Measurements from ENCODE around the gene IFI44.

Gene IFI44

GRCh38 chr1:78677788-78678187 is 28.2 kb downstream of the IFI44 start:
- TF ChIP-seq CTCF (IDR thresholded peaks at IDR 0.05; ENCODE audit: insufficient read depth, low read depth, low read length, missing control alignments): no peak
- no peak overlapping the region for H3K4me3 ChIP-seq (ENCODE audit: low read depth, low read length)
- DNase-seq (ENCODE audit: low read depth): no peak

GRCh38 chr1:78678324-78678723 is 28.7 kb downstream of the IFI44 start:
- peak; percentile 66 for DNase-seq (ENCODE audit: low read depth)
- no peak overlapping the region for H3K4me3 ChIP-seq (ENCODE audit: low read depth, low read length)
- TF ChIP-seq CTCF (IDR thresholded peaks at IDR 0.05; ENCODE audit: insufficient read depth, low read depth, low read length, missing control alignments): no peak

GRCh38 chr1:78681265-78681664 is 31.6 kb downstream of the IFI44 start:
- DNase-seq (ENCODE audit: low read depth): no peak
- no peak for TF ChIP-seq CTCF (IDR thresholded peaks at IDR 0.05; ENCODE audit: insufficient read depth, low read depth, low read length, missing control alignments)
- no peak overlapping the region for H3K4me3 ChIP-seq (ENCODE audit: low read depth, low read length)

- DNase-seq (ENCODE audit: low read depth): no peak
- no peak for TF ChIP-seq CTCF (IDR thresholded peaks at IDR 0.05; ENCODE audit: insufficient read depth, low read depth, low read length, missing control alignments)
- no peak overlapping the region for H3K4me3 ChIP-seq (ENCODE audit: low read depth, low read length)
These were observed 32.9 kb downstream of the IFI44 start for GRCh38 chr1:78682496-78682895.

GRCh38 chr1:78683079-78683478 is 33.4 kb downstream of the IFI44 start:
- no peak for DNase-seq (ENCODE audit: low read depth)
- H3K4me3 ChIP-seq (ENCODE audit: low read depth, low read length): no peak overlapping the region
- no peak for TF ChIP-seq CTCF (IDR thresholded peaks at IDR 0.05; ENCODE audit: insufficient read depth, low read depth, low read length, missing control alignments)

- no peak for DNase-seq (ENCODE audit: low read depth)
- no peak for TF ChIP-seq CTCF (IDR thresholded peaks at IDR 0.05; ENCODE audit: insufficient read depth, low read depth, low read length, missing control alignments)
- no peak overlapping the region for H3K4me3 ChIP-seq (ENCODE audit: low read depth, low read length)
These were observed 37.7 kb downstream of the IFI44 start for GRCh38 chr1:78687315-78687714.

- no peak overlapping the region for H3K4me3 ChIP-seq (ENCODE audit: low read depth, low read length)
These were observed 38.3 kb downstream of the IFI44 start for GRCh38 chr1:78687914-78688313.

More at GRCh38 chr1:78687914-78688313, 38.3 kb downstream of the IFI44 start:
- TF ChIP-seq CTCF (IDR thresholded peaks at IDR 0.05; ENCODE audit: insufficient read depth, low read depth, low read length, missing control alignments): no peak
- DNase-seq (ENCODE audit: low read depth): no peak

Data from GM12865 (cell line).